GM12878 (cell line): ENCODE measurements around the gene PABPN1. TPM values are rescaled to one million over a fixed set of nuclear protein-coding genes. Genes with fewer than 3 reads are reported as not detected.

Source experiments
- ATAC-seq: fragments of 200-7000 bp; cut with Tn5 transposase; 3 replicates; pipeline ENCODE4 v1.9.1; 2020; ENCODE audit warnings: mild to moderate bottlenecking, moderate library complexity
- BruUV-seq: library from RNA; stranded (reverse); fragments of 400-500 nt; replicated peaks from 2 replicates; lab custom pipeline; 2021; lab: Mats Ljungman, UMichigan
- CTCF ChIA-PET: fragments of 300-600 bp; sonication (Branson Sonifier 250); formaldehyde crosslinking; extraction: SDS; loops from one replicate; lab custom pipeline; 2021; ENCODE audit warnings: inconsistent platforms; lab: Yijun Ruan, JAX
- POLR2A ChIA-PET: fragments of 350-600 bp; formaldehyde crosslinking; extraction: SDS; loops from one replicate; lab custom pipeline; 2021; ENCODE audit warnings: inconsistent platforms; lab: Charles Lee
- RAD21 ChIA-PET: fragments of 300-600 bp; sonication (Branson Sonifier 250); formaldehyde crosslinking; loops from one replicate; lab custom pipeline; 2023; ENCODE audit warnings: antibody characterized with exemption; ENCODE audit not compliant: unreplicated experiment; lab: Charles Lee
- SMC1A ChIA-PET: fragments of 300-600 bp; sonication (Branson Sonifier 250); formaldehyde crosslinking; loops from one replicate; lab custom pipeline; 2023; ENCODE audit not compliant: unreplicated experiment, uncharacterized antibody; lab: Charles Lee
- DNase-seq: peaks from one replicate; pipeline ENCODE4 v3.0.0-alpha.2; 2011; ENCODE audit warnings: low read depth, low spot score
- FAIRE-seq: peaks from 3 replicates; lab custom pipeline; 2011; peaks lifted over from hg19 to GRCh38; lab: Jason Lieb, UNC
- H2AFZ ChIP-seq: 2 replicates; pipeline ENCODE4 v1.6.0; 2011; ENCODE audit warnings: low read depth, low read length, control low read depth; ENCODE audit not compliant: control insufficient read depth
- H3K27ac ChIP-seq: 2 replicates; pipeline ENCODE4 v1.5.1; 2011; ENCODE audit warnings: control low read depth; ENCODE audit not compliant: control insufficient read depth, insufficient read depth
- H3K27me3 ChIP-seq, 2 experiments: replicated peaks in 1 of 2; 2 replicates each; pipeline versions ENCODE4 v1.6.0 to v1.6.1; 2011; ENCODE audit warnings: low read length in 1 of 2; ENCODE audit not compliant: control insufficient read depth in 2 of 2, insufficient read depth in 2 of 2
- H3K36me3 ChIP-seq, 2 experiments: 2 replicates each; pipeline ENCODE4 v1.5.1; 2011; ENCODE audit warnings: low read length in 1 of 2; ENCODE audit not compliant: control insufficient read depth in 2 of 2, insufficient read depth in 2 of 2
- H3K4me1 ChIP-seq: 2 replicates; pipeline ENCODE4 v1.6.1; 2011; ENCODE audit warnings: mild to moderate bottlenecking, low read length, moderate library complexity, mixed read lengths; ENCODE audit not compliant: control insufficient read depth, insufficient read depth
- H3K4me2 ChIP-seq: 2 replicates; pipeline ENCODE4 v1.6.0; 2011; ENCODE audit warnings: control low read depth; ENCODE audit not compliant: control insufficient read depth, insufficient read depth
- H3K4me3 ChIP-seq: fragments of 200-600 bp; sonication (generic); 2 replicates; pipeline ENCODE4 v1.5.1; 2016
- H3K79me2 ChIP-seq: 2 replicates; pipeline ENCODE4 v1.6.0; 2011; ENCODE audit warnings: low read length; ENCODE audit not compliant: control insufficient read depth, insufficient read depth
- H3K9ac ChIP-seq: 2 replicates; pipeline ENCODE4 v1.8.0; 2011; ENCODE audit warnings: low read length, control low read depth, mixed read lengths; ENCODE audit not compliant: control insufficient read depth, insufficient read depth
- H3K9me3 ChIP-seq: replicated peaks from 3 replicates; pipeline ENCODE4 v1.5.1; 2011; ENCODE audit warnings: mild to moderate bottlenecking, low read length; ENCODE audit not compliant: control insufficient read depth, insufficient read depth
- H4K20me1 ChIP-seq: 2 replicates; pipeline ENCODE4 v1.6.0; 2011; ENCODE audit not compliant: control insufficient read depth, insufficient read depth
- BMI1 ChIP-seq: fragments of 450-650 bp; IDR thresholded peaks from 2 replicates; pipeline ENCODE4 v1.6.1; 2016; ENCODE audit warnings: mild to moderate bottlenecking, moderate library complexity, borderline replicate concordance
- CREM ChIP-seq: IDR thresholded peaks from 2 replicates; pipeline ENCODE4 v1.6.1; 2014; ENCODE audit warnings: antibody characterized with exemption, low read depth
- MLLT1 ChIP-seq: fragments of 450-650 bp; IDR thresholded peaks from 2 replicates; pipeline ENCODE4 v1.6.1; 2016; ENCODE audit warnings: mild to moderate bottlenecking
- MYC ChIP-seq: IDR thresholded peaks from 2 replicates; pipeline ENCODE4 v1.6.1; 2011; ENCODE audit warnings: mild to moderate bottlenecking, low read length, moderate library complexity, inconsistent platforms; ENCODE audit not compliant: insufficient read depth, insufficient replicate concordance, insufficient read length, severe bottlenecking
- NBN ChIP-seq: fragments of 450-650 bp; IDR thresholded peaks from 2 replicates; pipeline ENCODE4 v1.6.1; 2016
- POLR2AphosphoS2 ChIP-seq: IDR thresholded peaks from 2 replicates; pipeline ENCODE4 v1.6.1; 2011; ENCODE audit warnings: low read depth, mild to moderate bottlenecking, low read length, improper control_type of control experiment, moderate library complexity
- ZBTB40 ChIP-seq: fragments of 450-650 bp; IDR thresholded peaks from 2 replicates; pipeline ENCODE4 v1.6.1; 2016; ENCODE audit warnings: mild to moderate bottlenecking, moderate library complexity, borderline replicate concordance
- WGBS: methylation state at CpG from one replicate; pipeline ENCODE4 v1.1.6; 2016; ENCODE audit warnings: low lambda C conversion rate; ENCODE audit not compliant: insufficient replicate concordance, insufficient coverage; ENCODE audit errors: missing lambda C conversion rate; 5-methylcytosine and 5-hydroxymethylcytosine counted together
- in situ Hi-C: fragments of 300-500 bp; cut with MboI; formaldehyde crosslinking; loops from 9 replicates; pipeline ENCODE4 v1.14.3; 2018; ENCODE audit warnings: mixed read lengths
- intact Hi-C: fragments of 100-400 bp; cut with micrococcal nuclease; formaldehyde crosslinking; loops from one replicate; pipeline ENCODE4 v1.14.2; 2022; ENCODE audit not compliant: unreplicated experiment
- polyA plus RNA-seq, 11 experiments: library from polyadenylated mRNA; depleted of rRNA in 4 of 11; unstranded in 6 of 11; stranded (reverse) in 5 of 11; fragments of >200 nt; fragmentation: Nextera tagmentation in 4 of 11; fragmentation: Illumina TruSeq in 1 of 11; extraction: Ambion mirVana in 4 of 11; extraction: Trizol in 1 of 11; gene quantifications; 1 replicate in 1 of 11; 2 replicates in 10 of 11; pipeline versions ENCODE4 v1.2.1 to v1.2.3, GENCODE V29; 2011 to 2016; ENCODE audit warnings: inconsistent platforms in 2 of 11, missing spikeins in 2 of 11, low read depth in 1 of 11
- total RNA-seq, 4 experiments: library from RNA; depleted of rRNA in 3 of 4; stranded (reverse); fragments of >200 nt in 3 of 4; fragmentation: Illumina TruSeq in 1 of 4; extraction: Trizol in 1 of 4; gene quantifications; 2 replicates each; pipeline versions ENCODE4 v1.2.1 to v1.2.3, GENCODE V29; 2013 to 2021
- TF ChIP-seq, protein P1 (sequence below): fragments of 450-650 bp; IDR thresholded peaks from 2 replicates; pipeline ENCODE4 v1.6.1; 2017; ENCODE audit warnings: mild to moderate bottlenecking, moderate library complexity

PABPN1 gene
- total and polyA plus RNA-seq, 10 of the 15 experiments (the other 5 are each of a cell fraction or from before 2014, with no cell fraction given), result 31.3 to 248 (median 103) TPM

- BruUV-seq, result TSS peak; percentile 83
- TF ChIP-seq MLLT1, result peak; percentile 73
- TF ChIP-seq BMI1, result 0 out of 2 replicates have a peak, but pooled peaks have one; percentile 15
- TF ChIP-seq ZBTB40, result peak; percentile 22; the same call in 1 of the 2 replicates
- no peak for TF ChIP-seq MYC
- TF ChIP-seq CREM, result no peak
- peak; percentile 24; the same call in 1 of the 2 replicates for TF ChIP-seq POLR2AphosphoS2
- TF ChIP-seq NBN, result 0 out of 2 replicates have a peak, but pooled peaks have one; percentile 16
- TF ChIP-seq, protein P1, sequence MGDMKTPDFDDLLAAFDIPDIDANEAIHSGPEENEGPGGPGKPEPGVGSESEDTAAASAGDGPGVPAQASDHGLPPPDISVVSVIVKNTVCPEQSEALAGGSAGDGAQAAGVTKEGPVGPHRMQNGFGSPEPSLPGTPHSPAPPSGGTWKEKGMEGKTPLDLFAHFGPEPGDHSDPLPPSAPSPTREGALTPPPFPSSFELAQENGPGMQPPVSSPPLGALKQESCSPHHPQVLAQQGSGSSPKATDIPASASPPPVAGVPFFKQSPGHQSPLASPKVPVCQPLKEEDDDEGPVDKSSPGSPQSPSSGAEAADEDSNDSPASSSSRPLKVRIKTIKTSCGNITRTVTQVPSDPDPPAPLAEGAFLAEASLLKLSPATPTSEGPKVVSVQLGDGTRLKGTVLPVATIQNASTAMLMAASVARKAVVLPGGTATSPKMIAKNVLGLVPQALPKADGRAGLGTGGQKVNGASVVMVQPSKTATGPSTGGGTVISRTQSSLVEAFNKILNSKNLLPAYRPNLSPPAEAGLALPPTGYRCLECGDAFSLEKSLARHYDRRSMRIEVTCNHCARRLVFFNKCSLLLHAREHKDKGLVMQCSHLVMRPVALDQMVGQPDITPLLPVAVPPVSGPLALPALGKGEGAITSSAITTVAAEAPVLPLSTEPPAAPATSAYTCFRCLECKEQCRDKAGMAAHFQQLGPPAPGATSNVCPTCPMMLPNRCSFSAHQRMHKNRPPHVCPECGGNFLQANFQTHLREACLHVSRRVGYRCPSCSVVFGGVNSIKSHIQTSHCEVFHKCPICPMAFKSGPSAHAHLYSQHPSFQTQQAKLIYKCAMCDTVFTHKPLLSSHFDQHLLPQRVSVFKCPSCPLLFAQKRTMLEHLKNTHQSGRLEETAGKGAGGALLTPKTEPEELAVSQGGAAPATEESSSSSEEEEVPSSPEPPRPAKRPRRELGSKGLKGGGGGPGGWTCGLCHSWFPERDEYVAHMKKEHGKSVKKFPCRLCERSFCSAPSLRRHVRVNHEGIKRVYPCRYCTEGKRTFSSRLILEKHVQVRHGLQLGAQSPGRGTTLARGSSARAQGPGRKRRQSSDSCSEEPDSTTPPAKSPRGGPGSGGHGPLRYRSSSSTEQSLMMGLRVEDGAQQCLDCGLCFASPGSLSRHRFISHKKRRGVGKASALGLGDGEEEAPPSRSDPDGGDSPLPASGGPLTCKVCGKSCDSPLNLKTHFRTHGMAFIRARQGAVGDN, result no peak
- TF ChIP-seq, all 136 proteins: peak for 5
Measured at GRCh38 chr14:23300687-23301223, 20.5 kb upstream of the PABPN1 start.

More at GRCh38 chr14:23300687-23301223, 20.5 kb upstream of the PABPN1 start:
- intact Hi-C loops (loop anchor here (1.0 to 2.0 kb wide), 2 partner anchors 21 to 180 kb away; partner anchors contain the start of gene PABPN1), in situ Hi-C loops (loop anchor here (10.0 to 25.0 kb wide), 2 partner anchors 812 to 1134 kb away; partner anchors contain the start of genes DCAF11 and NRL)
- peak overlapping the region; percentile 86 for H3K4me3 ChIP-seq
- WGBS, result under 1% methylated on average over 13 of the region's 13 CpGs
- H3K79me2 ChIP-seq, result peaks cover 7% of the 10 kb centered on the region
- RAD21 ChIA-PET, result interaction anchor here (0.9 to 8.7 kb wide), 7 partner anchors 15 to 232 kb away, joined by 3 to 103 read pairs (median 4); partner anchors contain the start of genes HOMEZ and PABPN1
- H3K36me3 ChIP-seq, result no peaks in the 10 kb centered on the region
- DNase-seq, result no peak
- POLR2A ChIA-PET, result interaction anchor here (0.5 to 5.7 kb wide), 5 partner anchors 8 to 21 kb away, joined by 3 to 98 read pairs (median 6); partner anchors contain the start of genes HOMEZ and PABPN1
- CTCF ChIA-PET, result interaction anchor here (0.6 to 5.8 kb wide), 19 partner anchors 9 to 295 kb away, joined by 3 to 77 read pairs (median 5); partner anchors contain the start of genes CDH24, HOMEZ, JPH4 and PABPN1
- H3K9me3 ChIP-seq, result no peaks in the 10 kb centered on the region
- H3K9ac ChIP-seq, result peak overlapping the region; percentile 75
- FAIRE-seq, result peak; percentile 18
- no peaks in the 10 kb centered on the region for H4K20me1 ChIP-seq
- no peak for ATAC-seq
- SMC1A ChIA-PET, result interaction anchor here (0.8 to 7.1 kb wide), 10 partner anchors 8 to 229 kb away, joined by 3 to 48 read pairs (median 3); partner anchors contain the start of genes HOMEZ and PABPN1
- peaks cover 10% of the 10 kb centered on the region for H3K4me1 ChIP-seq
- H3K27ac ChIP-seq, result peak overlapping the region; percentile 85
- peak overlapping the region; percentile 57 for H2AFZ ChIP-seq
- H3K4me2 ChIP-seq, result peak overlapping the region; percentile 83
- no peaks in the 10 kb centered on the region for H3K27me3 ChIP-seq
